GM19351 (cell line): Measurements from ENCODE around the gene ARHGAP29.

ENCODE experiments used
- ATAC-seq: cut with Tn5 transposase; IDR thresholded peaks from one replicate; pipeline ENCODE4 v1.9.1; 2021; ENCODE audit warnings: mild to moderate bottlenecking, moderate library complexity; ENCODE audit not compliant: unreplicated experiment

The ARHGAP29 gene

DNA sequence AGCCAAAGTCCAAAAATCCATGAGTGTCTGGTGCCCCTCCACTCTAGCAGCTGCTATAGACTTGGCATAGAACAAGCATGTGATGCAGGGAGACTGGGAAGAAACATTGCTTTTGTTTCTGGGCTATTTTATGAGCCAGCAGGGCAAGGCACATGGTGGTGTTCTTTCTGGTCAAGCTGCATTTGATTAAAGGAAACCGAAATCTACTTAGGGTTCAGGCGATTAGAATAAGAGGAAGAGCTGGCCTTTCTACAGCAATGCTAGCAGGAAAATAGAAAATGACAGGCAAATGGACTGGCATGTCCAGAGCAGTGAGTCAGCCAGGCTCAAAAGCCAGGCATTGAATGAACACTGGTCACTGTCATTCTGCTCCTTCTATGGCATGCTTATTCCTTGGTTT is 28.5 kb upstream of the ARHGAP29 start:
- ATAC-seq: no peak

DNA sequence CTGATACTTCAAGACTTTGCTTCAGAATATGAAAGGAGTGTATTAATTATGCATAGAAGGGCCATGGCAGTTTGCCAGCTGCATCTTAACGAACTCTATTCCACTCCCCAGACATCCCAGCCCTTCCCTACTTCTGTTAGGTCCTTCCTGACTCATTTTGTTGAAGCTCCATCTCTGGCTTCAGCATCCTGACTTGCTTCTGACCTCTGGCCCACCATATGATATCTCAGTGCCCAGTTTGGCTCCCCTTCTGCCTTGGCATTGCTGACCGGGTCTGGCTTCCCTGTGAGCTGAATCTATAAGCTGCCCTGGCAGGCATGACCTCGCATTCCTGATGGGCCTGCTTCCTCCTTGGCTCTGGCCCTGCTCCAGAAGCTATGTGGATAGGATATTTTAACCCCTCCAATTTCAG is 27.6 kb upstream of the ARHGAP29 start:
- no peak for ATAC-seq

DNA sequence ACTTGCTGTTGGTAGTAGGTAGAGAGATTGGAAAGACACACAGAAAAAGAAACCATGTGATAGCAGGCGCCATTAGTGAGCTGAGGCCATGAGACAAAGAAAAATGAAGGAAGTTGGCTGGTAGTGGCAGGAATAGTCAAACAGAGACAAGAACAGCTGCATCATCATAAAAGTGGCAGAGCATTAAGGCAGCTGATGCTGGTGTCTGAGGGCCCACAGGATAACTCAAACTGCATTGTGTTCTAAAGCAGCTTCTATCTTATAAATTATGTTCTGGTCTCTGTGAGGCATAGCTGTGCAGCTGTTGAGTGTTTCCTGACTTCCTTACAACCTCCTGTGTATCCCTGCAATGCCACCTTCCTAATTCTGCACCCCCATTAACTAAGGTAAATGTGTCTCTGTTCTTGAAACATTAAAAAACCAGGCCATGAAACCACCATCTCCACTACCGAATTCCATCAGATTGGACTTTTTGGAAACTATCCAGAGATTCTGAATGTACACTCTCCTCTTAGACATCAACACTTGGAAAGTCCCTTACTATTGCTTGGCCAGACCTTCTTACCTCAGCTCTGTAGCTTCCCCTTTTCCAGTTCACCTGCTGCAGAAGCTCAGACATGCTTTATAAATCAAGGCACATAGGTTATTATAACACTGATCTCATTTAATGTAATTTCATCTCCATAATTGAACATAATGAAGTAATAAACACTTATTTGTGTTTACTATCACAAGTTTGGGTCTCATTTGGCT is 23.4 kb upstream of the ARHGAP29 start:
- ATAC-seq: no peak

- no peak for ATAC-seq
Observed at GRCh38 chr1:94259635-94260289, 22.4 kb upstream of the ARHGAP29 start.

DNA sequence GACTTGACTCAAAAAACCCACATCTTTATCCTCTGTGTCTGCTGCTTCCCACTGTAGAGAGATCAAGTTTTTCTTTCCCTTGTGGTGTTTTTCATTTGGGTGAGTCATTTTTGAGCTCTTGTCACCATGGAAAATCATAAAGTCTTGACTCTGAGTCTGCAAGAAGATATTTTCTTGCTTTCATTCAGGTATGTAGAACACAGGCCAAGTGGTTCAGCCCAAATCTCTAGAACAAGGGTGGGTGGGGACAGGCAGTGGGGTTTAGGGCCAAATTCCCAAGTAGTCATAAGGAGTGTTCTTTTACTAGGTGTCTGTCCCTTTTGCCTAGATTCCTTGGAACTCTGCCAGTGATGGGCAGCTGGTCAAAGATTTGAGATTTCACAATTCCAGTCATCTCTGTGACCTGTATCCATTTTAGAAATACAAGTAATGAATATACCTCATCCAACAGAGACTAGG is 21.5 kb upstream of the ARHGAP29 start:
- ATAC-seq: no peak

GRCh38 chr1:94257444-94257843 is 20.1 kb upstream of the ARHGAP29 start:
- no peak for ATAC-seq

GRCh38 chr1:94255476-94255875 is 18.1 kb upstream of the ARHGAP29 start:
- ATAC-seq: no peak

GRCh38 chr1:94254073-94254810 is 16.9 kb upstream of the ARHGAP29 start:
- ATAC-seq: no peak

- no peak for ATAC-seq
Observed at GRCh38 chr1:94253456-94254017, 16.2 kb upstream of the ARHGAP29 start.

GRCh38 chr1:94250341-94250740 is 13.0 kb upstream of the ARHGAP29 start:
- ATAC-seq: no peak

- ATAC-seq: no peak
Observed at GRCh38 chr1:94248956-94249688, 11.7 kb upstream of the ARHGAP29 start.

- ATAC-seq: peak; percentile 91
Observed at GRCh38 chr1:94247138-94248094, 10.0 kb upstream of the ARHGAP29 start.

- ATAC-seq: no peak
Observed at GRCh38 chr1:94246692-94247137, 9.3 kb upstream of the ARHGAP29 start.

- ATAC-seq: no peak
Observed at GRCh38 chr1:94245747-94246438, 8.5 kb upstream of the ARHGAP29 start.

DNA sequence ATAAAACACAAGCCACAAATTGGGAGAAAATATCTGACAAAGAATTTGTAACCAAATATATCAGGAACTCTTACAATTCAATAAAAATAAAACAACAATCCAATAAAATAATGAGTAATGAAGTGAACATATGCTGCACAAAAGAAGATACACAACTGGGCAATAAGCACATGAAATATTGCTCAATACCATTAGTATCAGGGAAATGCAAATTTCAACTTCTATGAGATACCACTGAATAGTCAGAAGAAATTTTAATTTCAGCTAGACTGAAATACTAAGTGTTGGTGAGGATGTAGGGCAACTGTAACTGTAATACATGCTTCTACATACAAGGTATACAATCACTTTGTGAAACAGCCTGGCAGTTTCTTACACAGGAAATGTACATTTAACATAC is 7.4 kb upstream of the ARHGAP29 start:
- no peak for ATAC-seq

- no peak for ATAC-seq
Observed at GRCh38 chr1:94243665-94244064, 6.3 kb upstream of the ARHGAP29 start.

DNA sequence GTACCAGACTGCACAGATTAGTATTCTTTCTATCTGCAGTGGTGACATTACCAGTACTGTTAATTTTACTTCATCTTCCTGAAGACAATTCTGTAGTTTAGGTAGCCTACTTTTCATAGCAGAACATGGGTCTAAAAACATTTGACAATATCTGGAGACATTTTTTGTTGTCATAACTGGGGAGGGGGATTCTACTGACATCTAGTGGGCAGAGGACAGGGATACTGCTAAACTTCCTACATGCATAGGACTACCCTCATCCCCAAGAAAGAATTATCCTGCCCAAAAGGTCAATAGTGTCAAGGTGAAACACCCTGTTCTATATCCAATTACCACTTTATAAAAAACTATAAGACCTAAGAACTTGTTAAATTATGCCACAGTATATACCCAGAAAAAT is 3.4 kb upstream of the ARHGAP29 start:
- ATAC-seq: no peak

GRCh38 chr1:94239796-94240195 is 2.4 kb upstream of the ARHGAP29 start:
- no peak for ATAC-seq

GRCh38 chr1:94239051-94239450 is 1.7 kb upstream of the ARHGAP29 start:
- ATAC-seq: no peak
